SK-N-MC (cell line): ENCODE data around the gene ADSS2.

Experiments
- DNase-seq: peaks from one replicate; pipeline ENCODE4 v3.0.0-alpha.2; 2011; ENCODE audit warnings: low read depth, low spot score
- H3K27ac ChIP-seq: fragments of 200-600 bp; sonication (generic); 2 replicates; pipeline ENCODE4 v1.5.1; 2016; ENCODE audit warnings: mixed run types
- H3K36me3 ChIP-seq: fragments of 200-600 bp; sonication (generic); 2 replicates; pipeline ENCODE4 v1.6.1; 2017; ENCODE audit warnings: antibody characterized with exemption, low read length, mixed read lengths; ENCODE audit not compliant: insufficient read depth
- H3K4me3 ChIP-seq: fragments of 200-600 bp; sonication (generic); 2 replicates; pipeline ENCODE4 v1.5.1; 2016
- H3K9ac ChIP-seq: fragments of 200-600 bp; sonication (generic); 2 replicates; pipeline ENCODE4 v1.8.0; 2017; ENCODE audit warnings: mixed run types, mixed read lengths; ENCODE audit not compliant: insufficient read length
- H3K9me3 ChIP-seq: fragments of 200-600 bp; sonication (generic); 2 replicates; pipeline ENCODE4 v1.6.1; 2017; ENCODE audit warnings: low read depth, mild to moderate bottlenecking, antibody characterized with exemption, low read length, moderate library complexity, mixed read lengths
- EZH2 ChIP-seq: fragments of 200-600 bp; sonication (generic); IDR thresholded peaks from one replicate; pipeline ENCODE4 v1.6.1; 2017; ENCODE audit warnings: antibody characterized with exemption
- FOXP2 ChIP-seq: optimal IDR thresholded peaks from 2 replicates; pipeline ENCODE3; 2011; ENCODE audit warnings: mild to moderate bottlenecking, moderate library complexity; ENCODE audit not compliant: insufficient read depth; ENCODE audit errors: extremely low read length, control extremely low read depth
- POLR2AphosphoS5 ChIP-seq: IDR thresholded peaks from 2 replicates; pipeline ENCODE4 v1.6.1; 2012; ENCODE audit warnings: mild to moderate bottlenecking, low read depth, low read length, borderline replicate concordance

ADSS2 gene

DNA sequence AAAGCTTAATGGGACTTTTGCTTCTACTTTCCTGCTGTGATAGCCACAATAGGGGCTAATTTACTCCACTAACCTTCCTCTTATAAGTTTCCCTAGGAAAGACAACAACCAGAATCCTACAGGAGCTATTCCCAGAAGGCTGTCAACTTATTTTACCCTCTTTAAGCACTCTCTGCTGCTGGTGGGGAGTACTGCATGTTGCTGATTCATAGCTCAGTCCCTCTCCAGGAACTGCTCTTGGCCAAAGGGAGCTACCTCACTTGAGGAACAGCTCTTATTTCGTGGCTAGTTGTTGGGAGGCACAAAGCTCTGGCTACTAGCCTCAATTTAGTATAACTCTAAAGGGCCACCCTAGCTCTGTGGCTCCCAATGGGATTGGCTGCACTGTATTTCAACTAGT, 37.2 kb downstream of the ADSS2 start:
- Histone ChIP-seq H3K27ac (no peak overlapping the region), H3K9me3 (no peaks in the 10 kb centered on the region), H3K4me3 (no peak overlapping the region), H3K36me3 (peaks cover 70% of the 10 kb centered on the region), H3K9ac (no peak overlapping the region)
- TF ChIP-seq EZH2 (no peak), POLR2AphosphoS5 (no peak), FOXP2 (no peak)
- DNase-seq, result no peak

GRCh38 chr1:244413736-244414135, 38.0 kb downstream of the ADSS2 start:
- no peak overlapping the region for H3K4me3 ChIP-seq
- no peak overlapping the region for H3K27ac ChIP-seq
- no peaks in the 10 kb centered on the region for H3K9me3 ChIP-seq
- no peak for TF ChIP-seq POLR2AphosphoS5
- TF ChIP-seq FOXP2, result no peak
- TF ChIP-seq EZH2, result no peak
- H3K9ac ChIP-seq, result no peak overlapping the region
- no peak for DNase-seq
- peaks cover 78% of the 10 kb centered on the region for H3K36me3 ChIP-seq

- Histone ChIP-seq H3K27ac (no peak overlapping the region), H3K9me3 (no peaks in the 10 kb centered on the region), H3K4me3 (no peak overlapping the region), H3K9ac (no peak overlapping the region), H3K36me3 (peaks cover 74% of the 10 kb centered on the region)
- no peak for DNase-seq
- TF ChIP-seq POLR2AphosphoS5 (no peak), EZH2 (no peak), FOXP2 (no peak)
These were observed 39.5 kb downstream of the ADSS2 start for GRCh38 chr1:244412176-244412575.

DNA sequence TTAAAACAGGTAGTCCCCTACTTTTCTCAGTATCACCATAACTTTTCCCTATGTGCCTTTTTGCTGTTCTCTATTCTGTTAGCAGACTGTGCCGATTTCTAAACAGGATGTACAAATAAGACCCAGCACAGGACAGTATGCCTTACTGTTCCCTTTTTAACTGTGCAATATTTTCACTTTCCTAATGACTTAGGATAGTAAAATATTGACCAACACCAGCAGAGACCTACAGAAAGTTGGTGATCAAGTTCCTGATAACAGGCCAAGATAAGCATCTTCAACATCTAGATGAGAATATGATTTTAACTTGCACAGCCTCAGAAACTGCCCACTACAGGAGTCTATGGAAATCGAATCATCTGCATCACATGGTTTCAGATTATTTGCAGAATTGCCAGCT, 42.0 kb downstream of the ADSS2 start:
- H3K9ac ChIP-seq, result no peak overlapping the region
- TF ChIP-seq FOXP2 (no peak), POLR2AphosphoS5 (no peak), EZH2 (no peak)
- peaks cover 60% of the 10 kb centered on the region for H3K36me3 ChIP-seq
- DNase-seq, result no peak
- H3K9me3 ChIP-seq, result no peaks in the 10 kb centered on the region
- H3K27ac ChIP-seq, result no peak overlapping the region
- H3K4me3 ChIP-seq, result no peak overlapping the region

GRCh38 chr1:244406337-244406736, 45.4 kb downstream of the ADSS2 start:
- DNase-seq, result no peak
- peaks cover 56% of the 10 kb centered on the region for H3K36me3 ChIP-seq
- no peak overlapping the region for H3K9ac ChIP-seq
- no peak overlapping the region for H3K27ac ChIP-seq
- TF ChIP-seq POLR2AphosphoS5, result no peak
- no peak for TF ChIP-seq EZH2
- TF ChIP-seq FOXP2, result no peak
- H3K9me3 ChIP-seq, result peaks cover 7% of the 10 kb centered on the region
- no peak overlapping the region for H3K4me3 ChIP-seq

DNA sequence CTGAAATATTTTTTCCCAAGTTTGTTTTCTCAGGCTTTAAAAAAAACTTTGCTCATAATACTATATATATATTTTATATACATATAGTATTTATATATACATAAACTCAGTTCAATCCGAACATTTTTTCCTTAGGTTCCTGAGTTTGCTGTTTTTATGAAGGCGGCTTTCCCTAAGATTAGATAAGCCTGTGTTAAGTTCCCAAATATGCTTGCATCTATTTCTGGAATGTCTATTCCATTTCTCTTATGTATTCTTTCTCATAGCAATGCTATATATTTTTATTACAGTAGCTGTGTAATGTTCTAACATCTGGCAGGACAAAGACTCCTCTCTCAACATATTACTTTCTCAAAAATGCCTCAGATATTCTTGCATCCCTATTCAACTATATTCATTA, 45.9 kb downstream of the ADSS2 start:
- H3K9ac ChIP-seq, result no peak overlapping the region
- H3K27ac ChIP-seq, result no peak overlapping the region
- TF ChIP-seq POLR2AphosphoS5, result no peak
- peaks cover 10% of the 10 kb centered on the region for H3K9me3 ChIP-seq
- peaks cover 58% of the 10 kb centered on the region for H3K36me3 ChIP-seq
- no peak overlapping the region for H3K4me3 ChIP-seq
- DNase-seq, result no peak

GRCh38 chr1:244403431-244403830, 48.3 kb downstream of the ADSS2 start:
- peaks cover 46% of the 10 kb centered on the region for H3K36me3 ChIP-seq
- H3K4me3 ChIP-seq, result no peak overlapping the region
- TF ChIP-seq FOXP2, result no peak
- no peak for TF ChIP-seq EZH2
- no peak for TF ChIP-seq POLR2AphosphoS5
- no peak overlapping the region for H3K9ac ChIP-seq
- no peak overlapping the region for H3K27ac ChIP-seq
- peaks cover 10% of the 10 kb centered on the region for H3K9me3 ChIP-seq
- no peak for DNase-seq

DNA sequence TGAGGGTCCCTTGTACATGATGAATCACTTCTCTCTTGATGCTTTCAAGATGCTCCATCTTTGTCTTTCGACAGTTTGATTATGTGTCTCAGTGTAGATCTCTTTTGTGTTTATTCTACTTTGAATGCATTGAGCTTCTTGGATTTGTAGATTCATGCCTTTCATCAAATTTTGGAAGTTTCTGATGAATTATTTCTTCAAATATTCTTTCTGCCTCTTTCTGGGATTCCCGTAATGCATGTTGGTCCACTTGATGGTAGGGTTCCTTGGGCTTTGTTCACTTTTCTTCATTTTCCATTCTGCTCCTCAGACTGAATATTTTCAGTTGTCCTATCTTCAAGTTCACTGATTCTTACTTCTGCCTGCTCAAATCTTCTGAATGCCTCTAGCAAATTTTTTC, 50.7 kb downstream of the ADSS2 start:
- Histone ChIP-seq H3K36me3 (peaks cover 38% of the 10 kb centered on the region), H3K27ac (no peak overlapping the region), H3K9me3 (peaks cover 10% of the 10 kb centered on the region), H3K4me3 (no peak overlapping the region), H3K9ac (no peak overlapping the region)
- TF ChIP-seq POLR2AphosphoS5, result no peak
- no peak for TF ChIP-seq EZH2
- no peak for TF ChIP-seq FOXP2
- no peak for DNase-seq

DNA sequence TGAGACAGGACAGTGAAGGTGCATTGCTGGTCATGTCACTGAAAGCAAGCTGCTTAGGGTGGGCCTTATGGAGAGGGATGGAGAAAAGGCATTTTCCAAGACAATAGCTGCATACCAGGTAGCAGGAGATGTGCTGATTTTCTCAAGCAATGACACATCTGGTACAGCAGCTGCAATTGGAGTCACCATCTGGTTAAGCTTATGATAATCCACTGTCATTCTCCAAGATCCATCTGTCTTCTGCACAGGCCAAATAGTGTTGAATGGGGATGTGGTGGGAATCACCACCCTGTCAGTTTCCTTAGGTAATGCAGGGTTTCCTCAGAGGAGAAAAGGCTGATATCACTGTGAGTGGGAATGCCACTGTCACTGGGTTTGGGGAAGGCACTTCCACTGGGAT, 54.6 kb downstream of the ADSS2 start:
- DNase-seq, result no peak
- no peak for TF ChIP-seq EZH2
- no peak for TF ChIP-seq POLR2AphosphoS5
- no peak for TF ChIP-seq FOXP2
- Histone ChIP-seq H3K4me3 (no peak overlapping the region), H3K9me3 (peaks cover 10% of the 10 kb centered on the region; the same call in 1 of the 2 replicates), H3K27ac (no peak overlapping the region), H3K9ac (no peak overlapping the region), H3K36me3 (peaks cover 14% of the 10 kb centered on the region)

- DNase-seq, result no peak
- Histone ChIP-seq H3K27ac (no peak overlapping the region), H3K4me3 (no peak overlapping the region), H3K9ac (no peak overlapping the region), H3K36me3 (peaks cover 3% of the 10 kb centered on the region; the same call in 1 of the 2 replicates), H3K9me3 (no peaks in the 10 kb centered on the region)
- no peak for TF ChIP-seq FOXP2
- no peak for TF ChIP-seq EZH2
- no peak for TF ChIP-seq POLR2AphosphoS5
These were observed 55.7 kb downstream of the ADSS2 start for GRCh38 chr1:244395965-244396364.
